Naive thymus-derived CD4-positive, alpha-beta T cell (primary cell): ENCODE results near the gene PPY. TPM values are rescaled to one million over a fixed set of nuclear protein-coding genes. Genes with fewer than 3 reads are reported as not detected.
"Not testable (repeated sequence)": the region's sequence is repeated elsewhere in the genome, so short reads cannot be mapped to it uniquely, and the experiment has no call there.

ENCODE experiments used
- ATAC-seq: fragments of 150-1000 bp; cut with Tn5 transposase; 2 replicates; pipeline ENCODE4 v1.10.0; 2021; ENCODE audit warnings: mild to moderate bottlenecking, moderate library complexity
- CTCF ChIA-PET: fragments of 350-600 bp; sonication (Branson Sonifier 250); formaldehyde crosslinking; loops from one replicate; lab custom pipeline; 2021; ENCODE audit warnings: antibody characterized with exemption; lab: Charles Lee
- POLR2A ChIA-PET: fragments of 350-600 bp; sonication (Branson Sonifier 250); formaldehyde crosslinking; loops from one replicate; lab custom pipeline; 2021; ENCODE audit warnings: antibody characterized with exemption, inconsistent platforms; lab: Charles Lee
- DNase-seq, 9 donors: peaks; one replicate each; pipeline versions ENCODE4 v3.0.0 to v3.0.0-alpha.2; 2020 to 2022; ENCODE audit warnings: mixed read lengths in 1 of 9
- H3K27ac ChIP-seq: one replicate; pipeline ENCODE4 v1.7.0; 2013; ENCODE audit warnings: mild to moderate bottlenecking, low read depth, low read length, moderate library complexity
- H3K27me3 ChIP-seq, 2 donors: one replicate each; pipeline ENCODE4 v1.7.0; 2013; ENCODE audit warnings: low read length in 2 of 2, mild to moderate bottlenecking in 2 of 2, moderate library complexity in 2 of 2; ENCODE audit not compliant: control insufficient read depth in 2 of 2, insufficient read depth in 2 of 2
- H3K36me3 ChIP-seq, 3 experiments: 1 replicate in 2 of 3; 2 replicates in 1 of 3; pipeline ENCODE4 v1.7.0; 2013; ENCODE audit warnings: low read length in 3 of 3, mild to moderate bottlenecking in 3 of 3, moderate library complexity in 1 of 3; ENCODE audit not compliant: insufficient read depth in 3 of 3, control insufficient read depth in 2 of 3
- H3K4me1 ChIP-seq, 2 donors: one replicate each; pipeline ENCODE4 v1.7.0; 2013; ENCODE audit warnings: low read length in 2 of 2, mild to moderate bottlenecking in 2 of 2, moderate library complexity in 1 of 2; ENCODE audit not compliant: control insufficient read depth in 2 of 2, insufficient read depth in 2 of 2
- H3K4me3 ChIP-seq: 2 replicates; pipeline ENCODE4 v1.7.0; 2013; ENCODE audit warnings: mild to moderate bottlenecking, low read length
- H3K9me3 ChIP-seq, 3 experiments: 1 replicate in 2 of 3; 2 replicates in 1 of 3; pipeline ENCODE4 v1.7.0; 2013; ENCODE audit warnings: low read length in 3 of 3; ENCODE audit not compliant: control insufficient read depth in 2 of 3
- H3K27ac Mint-ChIP-seq, 9 donors: one replicate each; pipeline ENCODE4 v1.8.0; 2020 to 2022; ENCODE audit warnings: mixed read lengths in 9 of 9, mild to moderate bottlenecking in 8 of 9, moderate library complexity in 5 of 9, inconsistent platforms in 2 of 9
- H3K27me3 Mint-ChIP-seq, 5 donors: one replicate each; pipeline ENCODE4 v1.8.0; 2021 to 2022; ENCODE audit warnings: mixed read lengths in 5 of 5, mild to moderate bottlenecking in 1 of 5
- H3K36me3 Mint-ChIP-seq, 5 donors: one replicate each; pipeline ENCODE4 v1.8.0; 2020 to 2022; ENCODE audit warnings: mixed read lengths in 5 of 5, mild to moderate bottlenecking in 3 of 5, inconsistent platforms in 1 of 5
- H3K4me1 Mint-ChIP-seq, 7 donors: one replicate each; pipeline ENCODE4 v1.8.0; 2020 to 2022; ENCODE audit warnings: mixed read lengths in 7 of 7, mild to moderate bottlenecking in 3 of 7, inconsistent platforms in 1 of 7
- H3K4me3 Mint-ChIP-seq, 10 donors: one replicate each; pipeline ENCODE4 v1.8.0; 2020 to 2022; ENCODE audit warnings: mild to moderate bottlenecking in 10 of 10, mixed read lengths in 10 of 10, moderate library complexity in 6 of 10, inconsistent platforms in 2 of 10
- H3K9me3 Mint-ChIP-seq, 11 donors: one replicate each; pipeline ENCODE4 v1.8.0; 2020 to 2022; ENCODE audit warnings: mixed read lengths in 11 of 11, mild to moderate bottlenecking in 4 of 11, inconsistent platforms in 1 of 11, moderate library complexity in 1 of 11
- intact Hi-C, 2 donors: fragments of 100-400 bp; cut with micrococcal nuclease; formaldehyde crosslinking; loops; one replicate each; pipeline ENCODE4 v1.15.1; 2023
- polyA plus RNA-seq, 2 donors: library from polyadenylated mRNA; unstranded; fragments of 300-500 nt; fragmentation: Illumina TruSeq; gene quantifications; one replicate each; pipeline ENCODE4 v1.2.3, GENCODE V29; 2021
- total RNA-seq, 6 experiments: library from RNA in 5 of 6; stranded (reverse) in 5 of 6; gene quantifications; 1 replicate in 5 of 6; 2 replicates in 1 of 6; pipeline ENCODE4 v1.2.3 and lab custom pipeline; 2021 to 2026

The PPY gene
- total and polyA plus RNA-seq, 7 experiments from 2014 or later, result not detected

DNA sequence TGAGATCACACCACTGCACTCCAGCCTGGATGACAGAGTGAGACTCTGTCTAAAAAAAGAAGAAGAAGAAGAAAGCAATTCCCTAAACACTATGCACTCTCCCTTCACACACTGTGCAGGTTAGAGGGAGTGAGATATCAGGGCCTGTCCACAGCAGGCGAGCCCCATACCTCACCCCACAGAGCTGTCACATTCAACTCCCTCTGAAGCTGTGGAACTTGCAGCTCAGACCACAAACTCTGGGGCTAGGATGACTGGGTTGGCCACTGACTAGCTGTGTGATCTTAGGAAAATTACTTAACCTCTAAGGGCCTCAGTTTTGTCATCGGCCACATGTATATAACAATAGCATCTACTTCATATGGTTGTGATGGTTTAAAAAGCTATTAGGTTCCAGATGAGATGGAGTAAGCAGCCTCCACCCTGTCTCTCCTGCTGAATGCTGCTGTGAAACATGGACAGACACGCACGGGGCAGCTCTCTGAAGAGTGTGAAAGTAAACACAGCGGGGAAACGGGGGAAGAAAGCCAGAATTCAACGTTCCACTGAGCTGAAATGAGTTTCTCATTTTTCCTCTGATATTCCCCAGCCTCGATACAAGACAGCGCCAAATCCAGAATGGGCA, 25.1 kb upstream of the PPY start:
- no peak overlapping the region for H3K4me3 Mint-ChIP-seq
- peaks cover 2 to 8% (median 7%) of the 10 kb centered on the region in 7 donors for H3K4me1 Mint-ChIP-seq
- POLR2A ChIA-PET, result no interaction called here
- H3K4me3 ChIP-seq, result no peak overlapping the region
- no peaks in the 10 kb centered on the region for H3K27me3 ChIP-seq
- no peak overlapping the region for H3K27ac ChIP-seq
- H3K27me3 Mint-ChIP-seq, result peaks cover 0 to 49% (median 0%) of the 10 kb centered on the region in 5 donors
- no peaks in the 10 kb centered on the region for H3K9me3 ChIP-seq
- no peaks in the 10 kb centered on the region for H3K36me3 Mint-ChIP-seq
- no peaks in the 10 kb centered on the region for H3K4me1 ChIP-seq
- intact Hi-C loops, result no loop called here
- DNase-seq (no peak), ATAC-seq (no peak)
- H3K36me3 ChIP-seq, result no peaks in the 10 kb centered on the region
- H3K9me3 Mint-ChIP-seq, result no peaks in the 10 kb centered on the region
- no peak overlapping the region for H3K27ac Mint-ChIP-seq
- CTCF ChIA-PET, result no interaction called here

DNA sequence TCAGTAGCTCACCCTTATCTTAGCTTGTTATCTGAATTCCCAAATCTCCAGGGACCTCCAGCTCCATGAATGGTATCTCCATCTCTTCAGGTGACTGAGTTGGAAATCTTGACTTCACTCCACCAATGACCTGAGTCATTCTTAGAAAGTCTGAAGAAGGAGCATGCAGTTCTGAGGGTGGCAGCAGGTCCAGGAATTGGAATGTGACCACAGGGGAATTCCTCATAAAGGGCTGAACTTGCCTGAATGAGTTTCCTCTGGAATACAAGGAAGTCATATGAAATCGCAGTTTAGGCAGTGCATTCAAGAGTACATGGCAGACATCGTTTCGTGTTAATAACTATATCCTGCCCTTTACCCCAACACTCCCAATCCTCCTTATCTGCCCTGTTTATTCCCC, 24.0 kb upstream of the PPY start:
- H3K27me3 ChIP-seq, result no peaks in the 10 kb centered on the region
- peaks cover 0 to 1% (median 0%) of the 10 kb centered on the region in 7 donors for H3K4me1 Mint-ChIP-seq
- H3K9me3 ChIP-seq, result no peaks in the 10 kb centered on the region
- no peaks in the 10 kb centered on the region for H3K36me3 Mint-ChIP-seq
- no peaks in the 10 kb centered on the region for H3K4me1 ChIP-seq
- ChIA-PET POLR2A (no interaction called here), CTCF (interaction anchor here (0.6 kb wide), 1 partner anchor 1964 kb away, joined by 3 read pairs; no protein-coding TSS in a partner anchor)
- H3K4me3 Mint-ChIP-seq, result no peak overlapping the region
- ATAC-seq (no peak), DNase-seq (no peak)
- H3K4me3 ChIP-seq, result no peak overlapping the region
- intact Hi-C loops, result no loop called here
- no peaks in the 10 kb centered on the region for H3K9me3 Mint-ChIP-seq
- H3K27ac ChIP-seq, result no peak overlapping the region
- peaks cover 0 to 48% (median 5%) of the 10 kb centered on the region in 5 donors for H3K27me3 Mint-ChIP-seq
- no peaks in the 10 kb centered on the region for H3K36me3 ChIP-seq
- H3K27ac Mint-ChIP-seq, result no peak overlapping the region

DNA sequence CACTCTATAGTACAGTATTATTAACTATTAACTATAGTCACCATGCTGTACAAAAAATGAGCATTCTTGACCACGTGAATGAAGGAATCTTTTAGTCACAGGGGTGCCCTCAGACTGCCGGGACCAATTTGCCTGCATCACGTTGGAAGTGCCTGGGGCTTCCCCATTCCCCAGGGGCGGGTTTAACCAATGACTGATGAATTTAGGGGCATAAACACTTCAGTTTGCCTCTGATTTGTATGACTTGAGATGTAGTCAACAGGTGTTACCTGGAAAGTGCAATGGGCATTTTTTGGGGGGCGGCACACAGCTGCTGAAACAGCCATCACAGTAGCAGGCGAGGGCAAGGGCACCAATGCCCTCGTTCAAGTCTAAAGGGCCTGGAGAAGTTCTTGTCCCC, 20.2 kb upstream of the PPY start:
- ATAC-seq, result no peak
- no peak overlapping the region for H3K27ac ChIP-seq
- no peaks in the 10 kb centered on the region for H3K4me1 Mint-ChIP-seq
- no peak overlapping the region for H3K4me3 Mint-ChIP-seq
- no peak overlapping the region for H3K27ac Mint-ChIP-seq
- H3K9me3 ChIP-seq, result no peaks in the 10 kb centered on the region
- intact Hi-C loops, result no loop called here
- no peak for DNase-seq
- no peaks in the 10 kb centered on the region for H3K27me3 ChIP-seq
- H3K9me3 Mint-ChIP-seq, result no peaks in the 10 kb centered on the region
- no peaks in the 10 kb centered on the region for H3K4me1 ChIP-seq
- H3K27me3 Mint-ChIP-seq, result peaks cover 0 to 36% (median 5%) of the 10 kb centered on the region in 5 donors
- no peaks in the 10 kb centered on the region for H3K36me3 ChIP-seq
- POLR2A ChIA-PET, result no interaction called here
- CTCF ChIA-PET, result interaction anchor here (0.9 kb wide), 1 partner anchor 17 kb away, joined by 4 read pairs; no protein-coding TSS in a partner anchor
- H3K36me3 Mint-ChIP-seq, result no peaks in the 10 kb centered on the region
- H3K4me3 ChIP-seq, result no peak overlapping the region

DNA sequence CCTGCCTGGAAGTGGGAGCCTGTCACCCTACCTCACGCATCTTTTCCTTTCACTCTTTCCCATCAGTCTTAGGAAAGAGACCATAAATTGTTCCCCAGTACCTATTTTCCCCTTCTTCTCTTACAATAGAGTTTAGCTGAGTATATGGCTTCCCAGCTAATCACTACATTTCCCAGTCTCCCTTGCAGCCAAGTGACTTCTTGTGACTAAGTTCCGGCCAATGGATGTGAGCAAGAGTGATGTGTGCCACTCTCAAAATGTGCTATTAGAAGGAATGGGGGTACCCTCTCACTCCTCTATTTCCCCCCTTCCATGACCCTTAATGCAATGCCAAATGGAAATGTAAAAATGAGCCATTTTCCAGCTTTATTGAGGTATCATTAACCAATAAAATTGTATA, 19.7 kb upstream of the PPY start:
- intact Hi-C loops, result no loop called here
- H3K4me3 Mint-ChIP-seq, result no peak overlapping the region
- Histone ChIP-seq H3K27me3 (no peaks in the 10 kb centered on the region), H3K36me3 (no peaks in the 10 kb centered on the region), H3K4me3 (no peak overlapping the region), H3K4me1 (no peaks in the 10 kb centered on the region), H3K9me3 (no peaks in the 10 kb centered on the region), H3K27ac (no peak overlapping the region)
- no peaks in the 10 kb centered on the region for H3K36me3 Mint-ChIP-seq
- no peaks in the 10 kb centered on the region for H3K9me3 Mint-ChIP-seq
- ChIA-PET CTCF (interaction anchor here (1.2 kb wide), 1 partner anchor 10 kb away, joined by 3 read pairs; no protein-coding TSS in a partner anchor), POLR2A (no interaction called here)
- DNase-seq (no peak), ATAC-seq (no peak)
- no peaks in the 10 kb centered on the region for H3K4me1 Mint-ChIP-seq
- no peak overlapping the region for H3K27ac Mint-ChIP-seq
- peaks cover 0 to 33% (median 5%) of the 10 kb centered on the region in 5 donors for H3K27me3 Mint-ChIP-seq

GRCh38 chr17:43961292-43961691, 19.0 kb upstream of the PPY start:
- H3K27me3 ChIP-seq, POLR2A ChIA-PET, H3K27ac Mint-ChIP-seq, DNase-seq, H3K9me3 ChIP-seq, H3K27ac ChIP-seq, H3K4me3 Mint-ChIP-seq, H3K9me3 Mint-ChIP-seq, H3K4me1 Mint-ChIP-seq, H3K4me3 ChIP-seq, intact Hi-C loops, ATAC-seq, H3K4me1 ChIP-seq, H3K36me3 ChIP-seq, H3K36me3 Mint-ChIP-seq: not testable (repeated sequence)
- peaks cover 0 to 31% (median 5%) of the 10 kb centered on the region in 5 donors for H3K27me3 Mint-ChIP-seq
- CTCF ChIA-PET, result interaction anchor here (1.2 kb wide), 1 partner anchor 11 kb away, joined by 3 read pairs; no protein-coding TSS in a partner anchor

- H3K27ac Mint-ChIP-seq, result no peak overlapping the region
- Histone ChIP-seq H3K9me3 (no peaks in the 10 kb centered on the region), H3K36me3 (no peaks in the 10 kb centered on the region), H3K27me3 (no peaks in the 10 kb centered on the region), H3K4me1 (no peaks in the 10 kb centered on the region), H3K4me3 (no peak overlapping the region), H3K27ac (no peak overlapping the region)
- H3K4me1 Mint-ChIP-seq, result no peaks in the 10 kb centered on the region
- DNase-seq (no peak), ATAC-seq (no peak)
- ChIA-PET CTCF (no interaction called here), POLR2A (no interaction called here)
- H3K4me3 Mint-ChIP-seq, result no peak overlapping the region
- peaks cover 8 to 37% (median 15%) of the 10 kb centered on the region in 5 donors for H3K27me3 Mint-ChIP-seq
- H3K36me3 Mint-ChIP-seq, result no peaks in the 10 kb centered on the region
- no peaks in the 10 kb centered on the region for H3K9me3 Mint-ChIP-seq
- intact Hi-C loops, result no loop called here
Observed at GRCh38 chr17:43958748-43959352, 16.6 kb upstream of the PPY start.
